D341Med (cell line): ENCODE data around the gene TNIP3.
"Not testable (repeated sequence)": the region's sequence is repeated elsewhere in the genome, so short reads cannot be mapped to it uniquely, and the experiment has no call there.

Experiments used
- DNase-seq: peaks from one replicate; pipeline ENCODE4 v3.0.0; 2012; ENCODE audit warnings: low spot score

The TNIP3 gene, protein sequence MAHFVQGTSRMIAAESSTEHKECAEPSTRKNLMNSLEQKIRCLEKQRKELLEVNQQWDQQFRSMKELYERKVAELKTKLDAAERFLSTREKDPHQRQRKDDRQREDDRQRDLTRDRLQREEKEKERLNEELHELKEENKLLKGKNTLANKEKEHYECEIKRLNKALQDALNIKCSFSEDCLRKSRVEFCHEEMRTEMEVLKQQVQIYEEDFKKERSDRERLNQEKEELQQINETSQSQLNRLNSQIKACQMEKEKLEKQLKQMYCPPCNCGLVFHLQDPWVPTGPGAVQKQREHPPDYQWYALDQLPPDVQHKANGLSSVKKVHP

DNA sequence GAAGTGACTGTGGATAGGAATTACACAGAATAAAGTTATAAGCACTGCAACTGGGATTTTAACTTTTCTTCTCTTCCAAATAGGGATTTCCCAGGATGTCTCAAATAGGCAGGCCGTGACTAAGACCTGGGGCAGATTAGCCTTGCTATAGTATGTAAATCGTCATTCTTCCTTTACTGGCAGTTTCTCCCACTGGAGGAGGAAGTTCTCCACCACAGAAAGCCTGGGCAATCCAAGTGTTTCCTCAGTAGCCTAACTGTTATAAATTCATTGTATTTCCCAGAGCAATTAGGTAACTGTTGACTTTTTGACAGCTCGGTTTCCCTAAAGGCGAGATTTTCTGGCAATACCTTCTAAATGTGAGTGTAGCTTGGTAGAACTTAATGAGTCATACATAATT is at the start of gene TNIP3:
Gene TNIP3, minus strand, starts transcription at position 31 of the 400 bp plus-strand sequence. CDS start 196 bp downstream, outside the sequence.
- no peak for DNase-seq

DNA sequence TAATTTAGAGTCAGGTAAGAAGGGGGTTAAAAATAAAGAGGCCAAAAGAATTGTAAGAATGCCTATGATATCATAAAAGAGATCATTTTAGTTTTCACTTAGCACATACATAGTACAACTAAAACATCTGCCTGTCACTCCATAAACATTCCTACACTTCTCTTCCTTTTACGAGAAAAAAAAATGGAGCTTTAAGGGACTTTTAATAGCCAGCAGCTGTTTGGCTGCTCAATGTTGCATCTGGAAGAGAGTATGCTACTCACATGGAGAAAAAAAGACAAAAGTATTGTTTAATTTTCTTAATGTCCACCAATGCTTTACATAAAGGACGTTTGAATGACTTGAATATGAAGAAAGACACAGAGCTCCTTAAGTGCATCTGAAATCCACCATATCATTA is 48.7 kb upstream of the TNIP3 start:
- DNase-seq, result no peak

DNA sequence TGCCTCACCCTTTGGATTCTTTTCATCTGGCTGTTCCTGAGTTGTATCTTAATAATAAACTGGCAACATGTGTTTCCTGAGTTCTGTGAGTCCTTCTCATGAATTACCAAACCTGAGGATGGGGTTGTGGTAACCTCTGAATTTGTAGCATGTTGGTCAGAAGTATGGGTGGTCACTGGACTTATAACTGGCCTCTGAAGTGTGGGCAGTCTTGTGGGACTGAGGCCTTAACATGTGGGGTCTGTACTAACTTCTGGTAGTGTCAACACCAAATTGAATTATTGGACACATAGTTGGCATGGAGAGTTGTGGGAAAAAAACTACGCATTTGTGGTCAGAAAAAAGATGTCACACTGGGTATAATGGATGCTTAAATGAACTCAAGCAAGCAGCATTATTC is 45.0 kb upstream of the TNIP3 start:
- no peak for DNase-seq

DNA sequence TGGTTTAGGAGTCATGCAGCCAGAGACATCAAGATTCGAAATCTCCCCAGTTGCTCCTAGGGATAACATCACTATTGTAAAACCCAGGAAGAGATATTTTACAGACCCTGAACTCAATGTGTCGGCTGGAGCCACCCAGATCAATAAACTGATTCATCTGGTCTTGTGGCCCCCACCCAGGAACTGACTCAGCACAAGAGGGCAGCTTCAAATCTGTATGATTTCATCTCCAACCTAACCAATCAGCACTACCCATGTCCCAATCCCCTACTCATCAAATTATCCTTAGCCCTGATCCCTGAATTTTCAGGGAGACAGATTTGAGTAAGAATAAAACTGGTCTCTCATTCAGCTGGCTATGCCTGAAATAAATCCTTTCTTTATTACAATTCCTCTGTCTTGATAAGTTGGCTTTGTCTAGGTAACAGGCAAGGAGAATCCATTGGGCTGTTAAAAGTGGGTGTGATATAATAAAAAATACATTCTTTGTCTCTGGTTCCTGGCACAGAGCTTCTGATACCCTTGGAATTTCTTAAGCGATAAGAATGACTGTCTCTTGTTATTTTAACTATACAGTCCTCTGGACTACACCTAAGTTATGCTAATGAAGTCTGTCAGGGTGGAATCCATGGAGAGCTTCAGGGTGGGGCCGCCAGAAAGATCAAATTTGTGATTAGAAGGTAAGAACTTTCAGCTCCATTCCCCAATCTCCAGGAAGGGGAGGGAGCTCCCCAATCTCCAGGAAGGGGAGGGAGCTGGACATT is 44.3 kb upstream of the TNIP3 start:
- DNase-seq, result no peak

DNA sequence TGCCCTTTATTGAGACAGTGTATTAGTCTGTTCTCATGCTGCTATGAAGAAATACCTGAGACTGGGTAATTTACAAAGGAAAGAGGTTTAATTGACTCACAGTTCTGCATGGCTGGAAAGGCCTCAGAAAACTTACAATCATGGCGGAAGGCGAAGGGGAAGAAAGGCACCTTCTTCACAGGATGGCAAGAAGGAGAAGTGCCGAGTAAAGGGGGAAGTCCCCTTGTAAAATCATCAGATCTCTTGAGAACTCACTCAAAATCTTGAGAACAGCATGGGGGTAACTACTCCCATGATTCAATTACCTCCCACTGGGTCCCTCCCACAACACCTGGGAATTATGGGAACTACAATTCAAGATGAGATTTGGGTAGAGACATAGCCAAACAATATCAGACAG is 41.7 kb upstream of the TNIP3 start:
- DNase-seq, result not testable (repeated sequence)

DNA sequence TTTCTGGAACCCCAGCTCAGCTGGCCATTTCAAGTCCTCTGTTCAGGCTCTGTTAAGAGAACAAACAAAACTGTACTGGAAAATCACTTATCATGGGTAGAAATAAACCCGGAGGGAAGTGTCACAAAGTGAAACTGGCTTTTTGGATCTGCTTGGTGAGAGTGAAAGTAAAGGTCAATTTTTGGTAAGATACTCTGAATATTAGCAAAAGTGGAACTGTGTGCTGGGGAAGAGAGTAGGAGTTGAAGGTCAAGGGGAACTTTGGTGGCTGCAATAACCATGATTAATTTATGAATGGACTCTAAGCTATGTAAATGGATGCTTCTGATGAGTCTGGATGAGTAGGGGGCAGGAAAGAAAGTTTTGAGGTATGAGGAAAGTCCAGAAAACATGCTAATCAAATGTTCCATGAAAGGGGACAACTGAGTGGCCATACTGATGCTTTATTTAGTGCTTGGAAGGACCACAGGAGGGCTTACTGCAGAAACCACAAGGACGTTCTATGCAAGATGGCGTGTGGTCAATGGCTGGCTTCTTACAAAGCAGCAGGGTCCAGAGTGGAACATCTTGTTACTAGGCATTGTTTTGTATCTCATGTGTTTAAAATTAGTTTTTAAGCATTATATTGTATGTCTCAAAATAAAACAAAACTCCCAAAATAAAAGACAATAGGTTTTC is 36.8 kb upstream of the TNIP3 start:
- no peak for DNase-seq

DNA sequence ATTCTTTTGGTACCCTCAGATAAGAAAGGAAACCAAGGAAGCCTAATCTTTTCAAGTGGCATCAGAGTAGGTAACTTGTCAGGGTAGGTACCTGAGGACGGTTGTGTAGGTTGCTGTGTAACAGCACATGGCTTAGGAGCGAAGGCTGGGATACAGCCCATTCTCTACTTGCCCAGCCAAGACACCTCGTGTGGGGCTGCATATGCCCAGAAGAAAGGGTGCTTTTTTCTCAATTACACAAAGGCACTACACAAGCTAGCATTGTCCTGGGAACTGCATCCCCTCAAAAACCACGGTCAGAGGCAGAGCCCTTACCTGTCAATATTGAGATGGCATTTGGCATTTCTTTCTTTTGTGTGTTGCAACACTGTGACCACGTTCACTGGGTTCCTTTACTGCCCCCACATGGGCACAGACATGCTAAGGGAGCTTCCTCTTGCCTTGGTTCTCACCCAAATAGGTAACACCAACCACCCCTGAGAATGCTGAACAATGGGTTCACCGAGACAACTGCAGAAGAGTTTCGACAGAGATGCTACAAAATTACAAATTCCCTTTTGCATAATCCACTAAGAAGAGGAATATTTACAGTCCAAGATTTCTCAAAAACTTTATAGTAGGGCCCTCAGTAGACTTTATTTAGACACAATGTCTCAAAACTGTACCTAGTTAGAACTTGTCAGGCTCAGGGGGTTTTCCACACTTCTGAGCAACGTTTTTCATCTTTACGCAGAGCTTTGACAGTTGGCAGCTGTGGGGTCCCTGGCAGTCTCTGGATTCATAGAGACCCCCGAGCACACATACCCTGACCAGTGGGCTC is 35.8 kb upstream of the TNIP3 start:
- DNase-seq, result no peak

DNA sequence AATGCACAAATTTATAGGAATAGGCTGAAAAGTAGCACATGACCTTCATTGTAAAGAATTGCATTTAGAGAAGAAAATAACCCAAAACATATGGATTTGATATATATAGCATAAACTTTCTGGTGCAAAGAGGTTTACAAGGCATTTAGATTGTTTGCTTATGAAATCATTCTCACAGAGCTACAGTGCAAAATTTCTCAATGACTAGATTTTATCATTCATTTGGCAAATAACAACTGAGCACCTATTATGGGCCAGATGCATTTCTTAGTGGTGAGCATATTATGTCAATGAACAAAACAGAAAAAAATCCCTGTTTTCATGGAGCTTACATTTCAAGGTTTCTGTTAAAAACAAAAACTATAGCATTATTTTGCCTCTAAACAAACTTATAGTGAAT is 34.1 kb upstream of the TNIP3 start:
- DNase-seq, result no peak

DNA sequence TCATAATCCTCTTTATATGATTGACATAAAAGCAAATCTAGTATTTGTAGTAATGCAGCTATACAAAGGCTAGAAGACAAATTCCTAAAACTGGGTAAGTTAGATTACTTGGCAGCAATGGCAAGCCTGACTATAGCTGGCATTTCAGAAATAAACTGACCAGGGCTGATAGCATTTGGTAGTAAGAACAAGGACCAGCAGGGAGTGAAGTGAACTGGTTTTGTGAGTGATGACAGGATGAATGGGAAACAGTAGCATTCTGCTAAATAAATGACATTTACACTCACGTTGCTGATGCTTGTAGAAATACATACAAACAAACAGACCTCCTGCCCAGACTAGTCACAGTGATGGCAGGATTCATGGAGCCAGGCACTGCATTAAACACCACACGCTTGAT is 31.5 kb upstream of the TNIP3 start:
- no peak for DNase-seq

DNA sequence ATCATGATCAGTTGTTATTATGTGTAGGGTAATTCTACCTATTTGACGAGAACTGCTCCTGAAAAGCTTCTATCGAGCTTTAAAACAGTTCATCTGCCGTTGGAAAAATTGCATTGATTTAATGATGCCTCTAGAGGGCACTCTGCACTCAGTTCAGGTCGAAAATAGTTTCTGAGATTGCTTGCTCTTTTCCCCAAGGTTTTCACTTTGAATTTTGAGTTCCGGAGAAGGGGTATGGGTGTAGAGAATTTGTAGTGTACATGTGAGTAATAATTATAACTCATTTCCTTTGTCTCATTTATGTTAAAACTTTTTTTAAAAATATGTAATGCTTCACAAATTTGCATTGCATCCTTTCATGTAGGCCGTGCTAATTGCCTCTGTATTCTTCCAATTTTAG is 28.4 kb upstream of the TNIP3 start:
- peak; percentile 40 for DNase-seq

DNA sequence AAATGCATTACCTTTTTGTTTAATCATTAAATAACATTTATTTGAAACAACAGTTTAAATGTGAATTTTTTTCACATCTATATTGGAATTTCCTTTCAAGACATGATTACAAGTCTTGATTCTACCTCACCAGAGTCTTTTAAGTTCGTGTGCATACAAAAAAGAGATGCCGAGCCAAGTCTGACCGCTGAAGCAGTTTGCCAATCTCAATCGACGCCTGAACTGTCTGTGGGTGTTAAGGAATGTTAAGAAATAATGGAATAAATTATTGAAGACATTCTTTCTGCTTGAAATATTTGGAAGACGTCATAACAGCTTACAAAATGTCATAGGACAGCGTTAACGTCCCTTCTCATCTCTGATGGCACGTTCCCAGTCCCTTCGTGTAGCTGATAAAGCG is 27.9 kb upstream of the TNIP3 start:
- no peak for DNase-seq

DNA sequence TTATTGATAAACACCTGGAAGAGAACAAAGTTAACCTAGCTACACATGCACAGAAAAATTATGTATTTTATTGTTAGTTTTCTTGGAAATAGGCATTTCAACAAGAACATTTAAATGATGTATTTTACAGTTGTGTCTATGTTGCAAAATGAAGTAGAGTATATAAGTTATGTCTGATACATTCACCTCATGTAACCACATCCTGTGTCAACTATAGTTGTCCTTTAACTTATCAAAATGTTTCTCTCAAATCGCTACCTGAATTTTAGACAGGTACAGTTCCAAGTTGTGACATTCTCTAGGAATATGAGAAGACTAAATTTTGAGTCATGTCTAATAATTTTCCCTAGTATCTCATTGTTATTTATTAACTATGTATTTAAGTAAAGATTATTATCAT is 27.2 kb upstream of the TNIP3 start:
- DNase-seq, result no peak

DNA sequence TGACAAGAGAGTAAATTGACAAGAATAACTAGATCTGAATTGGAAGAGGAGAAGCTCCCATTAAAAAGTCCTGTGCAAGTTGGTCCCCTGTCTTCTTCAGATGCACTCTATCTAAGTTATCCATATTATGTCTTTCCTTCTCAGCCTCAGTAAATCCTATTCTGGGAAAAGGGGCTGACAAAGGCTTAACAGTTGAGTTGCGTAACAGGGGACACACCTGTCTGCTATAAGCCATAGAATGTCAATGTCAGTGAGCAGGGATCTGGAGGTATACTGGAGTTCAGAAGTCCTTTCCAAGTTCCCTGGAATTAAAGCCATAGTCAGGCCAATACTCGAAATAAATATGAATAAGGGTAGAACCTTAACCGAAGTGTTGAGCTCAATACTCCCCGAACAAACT is 26.3 kb upstream of the TNIP3 start:
- DNase-seq, result no peak

DNA sequence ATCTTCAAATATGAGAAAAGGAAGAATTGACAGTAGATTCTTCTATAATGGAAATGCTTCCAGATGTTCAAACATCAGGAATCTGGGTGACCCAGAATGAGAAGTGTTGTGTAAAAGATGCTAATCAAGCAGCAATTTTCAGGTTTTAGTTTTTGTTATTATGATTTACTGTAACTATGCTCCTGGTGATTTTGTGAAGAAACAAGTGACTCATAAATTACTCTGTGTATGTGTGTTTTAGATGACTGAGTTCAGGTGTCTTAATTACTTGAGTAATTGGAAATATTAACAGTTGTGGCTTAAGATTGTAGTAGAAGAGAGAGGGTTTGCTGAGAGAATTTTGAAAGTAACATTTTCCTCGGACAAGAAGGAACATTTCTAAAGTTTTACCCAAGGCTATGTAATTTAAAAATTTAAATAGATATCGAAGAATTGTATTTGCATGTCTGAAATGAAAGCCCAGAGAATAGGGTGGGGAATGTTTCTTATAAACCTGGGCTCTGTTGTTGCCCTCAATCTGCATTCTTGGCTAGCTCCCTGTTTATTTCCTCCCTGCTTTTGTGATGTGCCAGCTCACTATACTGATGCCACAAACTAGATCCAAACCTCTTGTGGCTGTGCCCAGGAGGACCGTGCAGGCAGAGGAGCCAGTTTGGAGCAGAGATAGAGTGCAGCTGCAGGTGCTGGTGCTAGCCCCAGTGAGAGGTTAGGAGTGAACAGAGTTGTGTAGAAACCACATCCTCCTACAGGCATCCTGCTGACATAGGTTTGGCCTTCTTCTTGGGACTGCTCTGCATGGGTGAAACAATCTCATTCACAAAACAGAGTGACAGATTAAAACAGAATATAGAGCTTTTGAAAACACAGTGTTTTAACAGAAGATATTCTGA is 25.4 kb upstream of the TNIP3 start:
- no peak for DNase-seq

DNA sequence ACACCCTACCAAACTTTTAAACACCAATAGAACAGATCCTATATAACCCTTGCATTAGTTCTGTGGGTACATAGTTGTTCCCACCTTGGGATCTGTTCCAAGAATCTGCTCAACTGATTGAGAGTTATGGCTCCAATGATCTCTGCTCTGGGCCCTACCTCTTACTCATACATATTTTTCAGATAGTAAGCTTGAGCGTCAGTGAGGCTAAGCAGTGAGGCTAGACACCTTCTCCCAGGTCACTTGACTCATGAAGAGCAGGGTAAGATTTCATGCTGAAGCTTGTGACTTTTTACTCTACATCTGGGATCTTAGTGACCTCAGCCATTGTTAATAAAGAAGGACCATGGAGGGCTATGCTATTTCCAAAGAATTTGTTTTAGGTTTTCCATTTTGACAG is 23.1 kb upstream of the TNIP3 start:
- DNase-seq, result no peak

DNA sequence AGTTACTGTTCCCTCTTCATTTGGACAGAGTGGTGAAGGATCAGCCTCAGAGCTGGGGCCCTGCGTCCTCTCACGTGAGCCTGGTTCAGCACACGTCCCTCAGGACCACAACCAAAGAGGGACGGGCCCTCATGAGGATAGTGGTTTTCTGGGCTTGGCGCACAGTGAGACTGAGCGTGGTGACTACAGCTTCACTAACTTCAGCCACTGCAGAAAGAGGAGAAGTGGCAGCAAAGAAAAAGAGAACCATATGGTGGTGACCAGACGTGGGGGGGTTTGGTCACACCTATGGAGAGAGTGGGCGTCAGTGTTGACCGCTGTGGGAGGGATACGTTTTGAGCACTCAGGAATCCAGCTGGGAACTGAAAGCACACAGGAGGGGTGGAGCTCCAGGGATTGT is 21.8 kb upstream of the TNIP3 start:
- no peak for DNase-seq

DNA sequence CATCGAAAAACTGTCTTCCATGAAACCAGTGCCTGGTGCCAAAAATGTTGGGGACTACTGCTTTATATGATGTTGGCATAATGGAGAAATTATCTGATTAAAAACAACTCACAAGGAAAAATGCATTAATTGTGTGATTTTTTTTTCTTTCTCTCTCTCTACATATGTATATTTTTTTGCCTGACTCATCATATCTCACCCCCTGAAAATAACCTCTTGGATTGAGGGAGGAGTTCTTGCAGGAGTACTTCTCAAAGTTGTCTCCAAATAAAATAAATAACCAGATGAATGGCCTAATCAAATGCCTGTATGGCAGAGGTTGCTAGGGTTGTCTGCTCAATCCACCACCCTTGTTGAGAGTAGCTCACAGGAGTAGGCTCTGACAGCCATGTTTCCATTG is 19.9 kb upstream of the TNIP3 start:
- no peak for DNase-seq

DNA sequence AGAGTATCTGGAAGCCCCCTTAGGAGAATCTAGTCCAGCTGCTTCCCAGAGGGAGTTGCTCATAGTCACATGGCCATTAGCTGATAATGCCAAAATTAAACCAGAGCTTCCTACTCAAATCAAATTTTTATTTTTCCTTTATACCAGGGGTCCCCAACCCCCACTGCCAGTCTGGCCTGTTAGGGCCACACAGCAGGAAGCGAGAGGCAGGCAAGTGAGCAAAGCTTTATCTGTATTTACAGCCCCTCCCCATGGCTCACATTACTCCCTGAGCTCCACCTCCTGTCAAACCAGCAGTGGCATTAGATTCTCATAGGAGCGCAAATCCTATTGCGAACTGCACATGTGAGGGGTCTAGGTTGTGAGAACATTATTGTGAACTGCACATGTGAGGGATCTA is 19.2 kb upstream of the TNIP3 start:
- DNase-seq, result no peak

DNA sequence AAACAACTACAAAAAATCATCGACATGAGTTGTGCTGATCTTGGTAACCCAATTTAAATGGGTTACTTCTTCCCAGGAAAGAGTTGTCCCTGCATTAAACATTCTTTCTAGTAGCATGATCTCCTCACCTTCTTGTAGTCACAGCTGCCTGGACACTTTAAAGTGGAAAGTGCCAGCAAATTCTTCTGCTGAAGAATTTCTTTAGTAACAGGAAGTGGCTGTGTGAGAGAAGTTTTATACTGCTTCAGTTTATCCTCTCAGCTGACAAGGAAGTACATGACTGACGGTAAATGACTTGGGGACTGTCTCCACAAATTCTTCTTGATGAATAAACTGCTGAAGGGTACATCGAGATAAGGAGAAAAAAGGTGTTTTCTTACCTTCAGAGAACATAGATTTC is 18.2 kb upstream of the TNIP3 start:
- DNase-seq, result no peak

DNA sequence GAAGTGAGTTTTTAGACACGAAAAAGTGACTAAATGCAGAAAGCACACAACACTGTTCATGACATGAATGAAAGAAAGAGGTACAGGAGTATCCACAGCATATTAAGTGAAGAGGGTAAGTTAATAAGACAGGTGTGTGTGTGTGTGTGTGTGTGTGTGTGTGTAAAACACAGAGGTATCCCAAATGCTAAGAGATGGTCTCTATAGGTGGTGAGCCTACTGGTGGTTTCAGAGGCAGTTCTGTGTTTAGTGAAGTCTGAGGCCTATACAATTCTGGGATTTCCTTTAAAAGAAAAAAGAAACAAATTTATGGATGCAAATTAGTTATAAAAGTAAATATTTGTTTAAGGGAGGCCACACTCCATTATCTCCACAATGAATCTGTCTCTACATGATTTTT is 17.4 kb upstream of the TNIP3 start:
- DNase-seq, result no peak

DNA sequence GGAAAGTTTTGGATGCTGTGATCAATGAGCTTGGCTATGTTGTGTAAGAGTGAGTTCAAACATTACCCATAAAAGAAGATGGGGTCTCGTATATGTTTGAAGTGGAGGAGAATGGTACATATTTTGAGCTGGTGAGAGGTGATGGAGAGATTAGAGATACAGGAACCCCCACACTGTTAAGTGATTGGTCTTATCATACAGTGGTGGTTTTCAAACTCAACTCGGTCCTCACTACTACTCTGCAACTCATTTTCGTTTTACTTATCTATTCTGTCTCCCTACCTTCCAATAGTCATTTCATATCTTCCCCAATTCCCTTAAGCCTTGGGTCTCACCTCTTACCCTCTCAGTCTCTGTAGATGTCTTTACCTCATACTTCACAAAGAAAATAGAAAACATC is 16.4 kb upstream of the TNIP3 start:
- no peak for DNase-seq
